Left kidney (tissue), 2 donors: ENCODE results near the gene NCBP3. TPM values are rescaled to one million over a fixed set of nuclear protein-coding genes. Genes with fewer than 3 reads are reported as not detected.
"Not testable (repeated sequence)": the region's sequence is repeated elsewhere in the genome, so short reads cannot be mapped to it uniquely, and the experiment has no call there.

Experiments used
- DNase-seq: peaks from one replicate; pipeline ENCODE4 v3.0.0-alpha.2; 2013
- polyA plus RNA-seq: library from polyadenylated mRNA; unstranded; fragments of 120-200 nt; gene quantifications from one replicate; pipeline ENCODE4 v1.2.1, GENCODE V29; 2013; ENCODE audit not compliant: insufficient read length

The NCBP3 gene
- polyA plus RNA-seq, 1 donor = 116 TPM

DNA sequence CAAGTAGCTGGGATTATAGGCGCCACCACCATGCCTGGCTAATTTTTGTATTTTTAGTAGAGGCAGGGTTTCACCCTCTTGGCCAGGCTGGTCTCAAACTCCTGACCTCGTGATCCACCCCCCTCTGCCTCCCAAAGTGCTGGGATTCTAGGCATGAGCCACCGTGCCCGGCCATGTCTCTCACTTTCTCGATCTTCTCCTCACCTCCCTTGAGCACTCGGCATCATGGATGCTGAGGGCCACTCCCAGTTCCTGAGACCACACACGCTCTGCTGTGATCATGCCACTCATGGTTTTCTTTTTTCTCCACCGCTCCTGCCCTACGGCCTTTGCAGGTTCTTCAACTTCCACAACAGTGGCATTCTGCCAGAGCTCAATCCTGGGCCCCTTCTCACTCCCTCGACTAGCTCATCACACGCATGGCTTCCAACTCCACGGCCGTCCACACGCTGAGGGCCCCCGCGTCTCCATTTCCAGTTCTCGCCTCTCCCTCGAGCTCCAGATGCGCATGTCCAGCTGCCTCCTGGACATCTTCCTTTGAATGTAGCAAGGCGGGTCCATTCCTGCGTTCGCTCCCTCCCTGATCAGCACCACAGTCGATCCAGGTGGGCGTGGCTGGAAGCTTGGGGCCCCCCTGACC, 5.5 kb upstream of the NCBP3 start:
- DNase-seq = no peak

DNA sequence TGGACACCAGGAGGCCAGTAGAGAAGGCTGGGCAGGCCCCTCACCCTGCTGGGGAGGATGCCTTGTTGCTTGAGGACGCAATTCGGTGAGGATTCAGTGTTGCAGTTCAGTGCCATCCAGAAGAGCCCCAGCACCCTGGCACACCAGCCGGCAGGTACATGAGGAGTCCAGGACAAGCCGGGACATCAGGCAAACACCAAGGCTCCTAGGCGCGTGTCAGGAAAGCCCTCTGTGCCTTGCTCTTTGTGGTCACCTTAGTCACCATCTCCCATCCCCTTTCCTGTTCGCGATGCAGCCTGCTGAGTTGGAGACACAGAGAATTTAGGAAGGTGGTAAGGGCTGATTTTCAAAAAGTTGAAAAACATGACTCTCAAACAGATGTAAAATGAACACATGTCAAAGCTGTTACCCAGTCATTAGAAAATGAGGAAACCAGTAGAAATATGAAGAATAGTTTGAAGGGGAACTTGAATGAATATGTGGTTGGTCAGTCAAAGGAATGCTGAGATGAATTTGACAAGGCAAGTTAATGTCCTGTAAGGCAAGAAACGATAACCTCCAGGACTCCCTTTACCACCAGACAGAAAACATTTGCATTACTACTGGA, 2.3 kb upstream of the NCBP3 start:
- no peak for DNase-seq

DNA sequence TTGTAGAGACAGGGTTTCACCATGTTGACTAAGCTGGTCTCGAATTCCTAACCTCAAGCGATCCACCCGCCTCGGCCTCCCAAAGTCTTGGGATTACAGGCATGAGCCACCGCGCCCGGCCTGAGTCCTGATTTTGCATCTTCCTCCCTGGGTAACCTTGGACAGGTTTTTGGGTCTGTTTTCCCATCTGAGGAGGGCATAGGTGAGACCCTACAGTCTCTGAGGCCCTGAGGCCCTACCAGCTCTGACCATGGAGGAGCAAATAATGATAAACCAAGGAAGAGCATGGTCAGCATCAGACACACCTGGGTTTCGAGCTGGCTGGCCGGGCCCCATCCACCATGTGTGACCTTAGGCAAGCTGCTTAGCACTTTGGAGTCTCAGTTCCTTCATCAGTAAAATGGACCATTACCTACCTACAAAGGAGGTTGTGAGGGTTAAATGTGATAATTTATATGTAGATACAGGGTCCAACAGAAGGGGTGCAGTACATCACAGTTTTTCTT, 1.2 kb upstream of the NCBP3 start:
- DNase-seq = no peak

DNA sequence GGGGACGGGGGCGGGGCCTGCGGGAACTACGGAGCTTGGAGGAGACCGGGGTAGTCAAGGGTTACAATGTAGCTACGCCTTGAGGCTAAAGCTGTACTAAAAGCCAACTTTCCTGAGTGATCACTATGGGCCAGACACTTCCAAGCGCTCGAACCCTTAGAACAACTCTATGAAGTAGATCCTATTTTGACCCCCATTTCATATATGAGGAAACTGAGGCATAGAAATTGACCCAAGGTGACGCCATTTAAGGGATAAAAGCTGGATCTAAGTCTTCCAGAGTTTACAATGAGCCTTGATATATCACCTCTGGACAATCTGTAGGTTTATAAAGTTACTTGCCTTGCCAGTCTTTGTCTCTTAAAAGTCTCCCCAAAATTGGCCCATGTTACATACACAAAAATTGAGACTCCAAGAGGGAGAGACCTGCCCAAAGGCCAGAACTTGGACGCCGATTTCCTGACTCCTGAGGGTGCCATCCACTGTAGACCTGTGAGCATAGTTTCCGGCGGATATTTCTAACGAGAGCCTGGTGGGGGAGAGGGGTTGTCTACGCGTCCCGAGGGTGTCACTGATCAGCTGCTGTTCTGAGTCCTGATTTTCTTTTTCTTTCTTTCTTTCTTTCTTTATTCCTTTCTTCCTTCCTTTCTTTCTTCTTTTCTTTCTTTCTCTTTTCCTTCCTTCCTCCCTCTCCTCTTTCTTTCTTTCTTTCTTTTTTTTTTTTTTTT, 555 bp upstream of the NCBP3 start:
- no peak for DNase-seq

DNA sequence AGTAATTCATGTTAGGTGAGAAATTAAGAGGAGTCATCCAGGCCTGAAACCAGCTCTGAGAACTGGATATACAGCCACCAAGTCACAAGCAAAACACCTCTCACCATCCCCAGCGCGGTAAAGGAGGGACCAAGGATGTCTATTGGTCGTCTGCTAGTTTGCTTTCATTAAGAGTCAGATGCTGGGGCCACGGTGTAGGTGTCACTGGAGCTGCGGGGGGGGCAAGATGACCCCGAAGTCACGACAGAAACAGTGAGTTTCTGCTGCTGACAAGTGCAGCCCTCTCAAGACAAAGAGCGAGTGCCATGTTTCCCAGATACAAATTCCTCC, 790 bp downstream of the NCBP3 start:
- DNase-seq = no peak

DNA sequence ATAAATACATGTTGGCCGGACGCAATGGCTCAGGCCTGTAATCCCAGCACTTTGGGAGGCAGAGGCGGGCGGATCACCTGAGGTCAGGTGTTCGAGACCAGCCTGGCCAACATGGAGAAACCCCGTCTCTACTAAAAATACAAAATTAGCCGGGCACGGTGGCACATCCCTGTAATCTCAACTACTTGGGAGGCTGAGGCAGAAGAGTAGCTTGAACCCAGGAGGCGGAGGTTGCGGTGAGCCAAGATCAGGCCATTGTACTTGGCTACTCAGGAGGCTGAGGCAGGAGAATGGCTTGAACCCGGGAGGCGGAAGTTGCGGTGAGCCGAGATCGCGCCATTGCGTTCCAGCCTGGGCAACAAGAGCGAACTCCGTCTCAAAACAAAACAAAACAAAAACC, 1.5 kb downstream of the NCBP3 start:
- DNase-seq = not testable (repeated sequence)

DNA sequence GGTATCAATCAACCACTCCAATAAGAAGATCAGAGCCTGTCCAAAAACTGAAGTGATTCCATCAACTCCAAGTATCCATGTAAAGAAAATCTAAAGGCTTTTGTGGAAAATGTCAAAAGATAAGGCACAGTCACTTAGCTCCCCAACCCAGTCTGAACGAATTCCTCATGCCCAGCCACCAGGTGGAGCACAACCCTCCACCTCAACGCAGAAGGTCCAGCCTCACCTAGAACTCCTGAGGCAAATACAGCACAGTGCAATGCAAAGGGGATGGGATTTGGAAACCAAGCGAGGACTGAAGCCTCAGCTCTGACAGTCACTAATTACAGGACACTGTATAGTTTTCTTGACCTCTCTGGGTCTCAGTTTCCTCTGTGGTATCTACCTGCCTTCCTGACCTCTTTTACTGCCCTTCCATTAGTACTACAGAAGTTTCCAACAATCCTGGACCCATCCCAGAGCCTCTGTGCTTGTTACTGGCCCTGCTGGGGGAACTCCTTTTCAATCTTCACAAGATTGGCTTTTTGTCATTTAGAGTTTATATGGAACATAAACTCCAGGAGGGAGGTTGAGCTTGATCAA, 2.0 kb downstream of the NCBP3 start:
- no peak for DNase-seq

DNA sequence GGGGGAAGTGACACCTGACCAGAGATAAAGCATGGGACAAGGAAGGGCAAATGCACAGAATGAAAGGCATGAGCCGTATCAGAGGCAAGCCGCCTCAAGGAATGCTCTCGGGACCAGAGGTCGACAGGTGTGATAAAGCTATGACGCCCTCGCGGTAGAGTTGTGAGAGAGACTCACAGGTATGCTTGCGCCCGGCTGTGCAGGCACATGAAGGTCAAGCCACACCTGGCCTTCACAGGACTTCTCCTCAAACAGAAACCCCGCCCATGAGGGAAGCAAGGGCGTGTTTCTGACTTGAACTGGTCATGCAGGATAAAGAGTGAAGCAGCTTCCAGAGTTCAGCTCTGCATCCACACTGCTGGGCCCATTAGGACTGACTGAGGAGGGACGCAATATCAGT, 7.8 kb downstream of the NCBP3 start:
- DNase-seq = no peak

DNA sequence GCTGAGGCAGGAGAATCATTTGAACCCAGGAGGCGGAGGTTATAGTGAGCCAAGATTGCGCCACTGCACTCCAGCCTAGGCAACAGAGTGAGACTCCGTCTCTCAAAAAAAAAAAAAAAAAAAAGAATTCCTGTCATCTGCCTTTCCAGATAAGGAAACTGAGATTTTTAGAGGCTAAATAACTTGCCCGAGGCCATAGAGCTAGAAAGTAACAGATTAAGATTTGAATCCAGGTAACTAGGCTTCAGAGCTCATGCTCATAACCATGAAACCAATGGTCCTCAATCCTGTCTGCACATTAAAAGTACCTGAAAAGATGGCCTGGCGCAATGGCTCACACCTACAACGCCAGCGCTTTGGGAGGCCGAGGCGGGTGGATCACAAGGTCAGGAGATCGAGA, 9.5 kb downstream of the NCBP3 start:
- DNase-seq = no peak

DNA sequence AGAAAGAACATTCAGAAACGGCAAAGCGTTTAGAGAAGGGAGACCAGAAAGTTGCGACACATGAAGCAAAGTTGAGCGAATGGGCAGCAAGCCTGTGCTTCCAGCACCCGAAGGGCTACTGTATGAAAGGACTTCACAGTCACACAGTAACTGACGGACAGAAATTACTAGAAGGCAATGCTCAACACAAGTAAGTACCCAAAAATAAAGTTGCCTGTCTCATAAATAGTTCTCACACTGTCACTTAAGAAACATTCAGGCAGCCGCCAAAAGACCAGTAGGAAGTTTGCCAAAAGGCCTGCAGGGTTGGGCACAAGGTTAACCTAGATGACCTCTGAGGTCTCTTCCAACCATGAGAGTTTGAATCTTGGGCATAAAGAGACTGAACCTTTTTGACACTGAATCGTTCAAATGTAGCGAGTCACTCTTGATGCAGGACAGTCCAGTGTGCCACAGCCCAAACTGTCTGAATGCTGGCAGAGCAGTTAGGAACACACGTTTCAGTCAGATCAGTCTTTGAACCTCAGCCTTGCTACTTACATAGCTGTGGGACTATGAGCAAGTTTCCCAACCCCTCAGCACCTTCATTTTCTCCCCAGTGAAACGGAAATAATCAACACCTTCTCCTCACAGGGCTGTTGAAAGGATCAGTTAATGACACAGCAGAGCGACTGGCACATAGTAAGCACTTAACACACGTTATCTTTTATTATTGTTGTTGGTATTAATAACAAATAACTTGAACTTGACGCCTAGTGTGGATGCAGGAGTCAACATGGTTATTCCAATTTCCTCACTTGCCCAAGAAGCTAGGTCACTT, 10.4 kb downstream of the NCBP3 start:
- no peak for DNase-seq

DNA sequence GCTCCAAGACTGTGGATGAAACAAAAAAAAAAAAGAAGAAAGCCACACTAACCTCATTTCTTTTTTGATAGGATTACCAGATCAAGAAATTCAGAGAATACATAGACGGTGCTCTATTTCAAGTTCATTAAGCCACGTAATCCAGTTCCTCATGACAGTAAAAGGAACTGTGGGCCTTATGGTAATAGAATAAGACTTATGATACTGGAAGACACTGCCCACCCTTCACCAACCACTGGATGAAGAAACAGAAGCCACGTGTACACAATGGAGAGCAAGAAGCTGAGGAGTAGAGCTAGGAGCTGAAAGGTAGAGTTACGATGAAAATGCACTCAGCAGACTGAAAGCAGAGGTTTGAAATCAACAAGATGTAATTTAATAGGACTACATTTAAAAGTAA, 11.2 kb downstream of the NCBP3 start:
- DNase-seq = no peak

DNA sequence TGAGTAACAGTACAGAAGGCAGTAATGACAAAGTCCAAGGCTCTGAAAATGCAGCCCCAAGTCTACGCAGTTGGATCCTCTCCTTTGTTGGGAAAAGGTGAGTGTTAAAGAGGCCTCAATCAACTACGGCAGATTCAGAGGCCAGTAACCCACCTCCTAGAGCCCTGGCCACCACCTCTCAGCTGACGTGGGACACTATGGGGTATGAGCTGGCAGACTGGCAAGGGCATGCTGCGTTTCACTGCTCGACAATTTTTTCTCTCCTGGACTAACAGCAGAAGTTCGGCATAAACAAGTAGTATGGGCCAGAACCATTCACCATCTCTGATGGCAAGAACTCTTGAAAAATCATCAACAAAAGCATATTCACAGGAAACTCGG, 17.2 kb downstream of the NCBP3 start:
- DNase-seq = no peak

DNA sequence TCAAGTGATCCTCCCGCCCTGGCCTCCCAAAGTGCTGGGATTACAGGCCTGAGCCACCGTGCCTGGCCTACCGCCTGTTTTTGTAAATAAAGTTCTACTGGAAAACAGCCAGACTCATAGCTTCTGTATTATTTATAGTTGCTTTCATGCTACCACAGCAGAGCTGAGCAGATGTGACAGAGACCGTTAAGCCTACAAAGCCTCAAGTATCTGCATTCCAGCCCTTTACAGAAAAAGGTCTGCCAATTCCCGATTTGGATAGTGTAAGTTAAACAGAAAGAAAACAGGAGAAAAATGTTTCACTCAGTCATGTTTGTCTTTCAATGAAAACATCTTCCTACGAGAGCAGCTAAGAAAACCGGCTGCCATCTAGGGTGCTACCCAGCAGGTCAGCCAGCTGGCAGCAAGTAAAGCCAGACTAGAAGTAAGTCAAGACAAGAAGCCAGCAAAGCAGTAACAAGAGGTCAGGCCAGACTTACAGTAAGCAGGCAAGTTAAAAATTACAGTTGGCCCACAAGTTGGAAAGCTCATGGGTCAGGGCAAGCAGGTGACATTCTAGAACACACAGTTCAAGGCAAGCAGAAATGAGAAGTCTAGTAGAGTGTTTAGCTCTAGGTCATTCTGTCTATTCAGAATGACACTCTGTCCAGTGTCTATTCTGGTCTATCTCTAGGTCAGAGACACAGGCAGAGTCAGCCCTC, 17.7 kb downstream of the NCBP3 start:
- no peak for DNase-seq

DNA sequence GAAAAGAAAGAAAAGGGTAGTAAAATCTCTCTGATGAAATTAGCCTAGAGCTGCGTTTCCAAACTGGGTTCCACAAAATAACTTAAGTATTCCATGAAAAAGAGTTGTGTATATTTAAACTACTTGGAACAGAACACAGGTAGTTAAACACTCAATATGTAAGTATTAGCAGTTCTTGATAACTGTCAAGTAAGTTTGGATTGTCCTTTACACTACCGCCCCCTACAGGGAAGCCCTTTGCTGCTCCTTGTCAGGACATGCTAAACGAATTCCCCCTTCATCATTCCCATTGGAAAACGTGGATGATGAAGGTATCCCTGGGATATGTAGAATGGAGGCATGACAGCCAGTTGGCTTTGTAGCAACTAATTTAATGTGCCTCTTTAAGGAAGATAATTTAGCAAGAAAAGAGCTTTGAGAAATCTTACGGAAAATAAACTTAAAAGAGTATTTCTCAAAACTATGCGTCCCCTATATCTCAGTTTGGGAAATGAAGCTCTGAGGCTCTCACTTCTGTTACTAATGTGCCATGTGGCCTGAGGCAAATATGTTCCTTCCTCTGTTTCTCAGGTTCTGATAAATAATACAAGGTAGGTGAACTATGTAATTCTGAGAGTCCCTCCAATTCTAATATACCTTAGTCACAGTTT, 18.8 kb downstream of the NCBP3 start:
- DNase-seq = peak; percentile 42

DNA sequence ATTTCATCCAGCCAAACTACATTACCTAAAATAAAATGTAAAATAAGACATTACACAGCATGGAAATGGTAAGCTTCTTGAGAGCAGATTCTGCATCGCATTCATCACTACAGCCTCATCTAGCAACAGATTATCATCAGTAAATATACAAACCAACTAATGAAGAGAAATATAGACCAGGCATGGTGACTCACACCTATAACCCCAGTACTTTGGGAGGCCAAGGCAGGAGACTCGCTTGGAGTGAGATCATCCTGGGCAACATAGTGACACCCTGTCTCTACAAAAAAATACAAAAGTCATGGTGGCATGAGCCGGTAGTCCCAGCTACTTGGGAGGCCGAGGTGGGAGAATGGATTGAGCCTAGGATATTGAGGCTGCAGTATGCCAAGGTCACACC, 19.9 kb downstream of the NCBP3 start:
- DNase-seq = no peak

DNA sequence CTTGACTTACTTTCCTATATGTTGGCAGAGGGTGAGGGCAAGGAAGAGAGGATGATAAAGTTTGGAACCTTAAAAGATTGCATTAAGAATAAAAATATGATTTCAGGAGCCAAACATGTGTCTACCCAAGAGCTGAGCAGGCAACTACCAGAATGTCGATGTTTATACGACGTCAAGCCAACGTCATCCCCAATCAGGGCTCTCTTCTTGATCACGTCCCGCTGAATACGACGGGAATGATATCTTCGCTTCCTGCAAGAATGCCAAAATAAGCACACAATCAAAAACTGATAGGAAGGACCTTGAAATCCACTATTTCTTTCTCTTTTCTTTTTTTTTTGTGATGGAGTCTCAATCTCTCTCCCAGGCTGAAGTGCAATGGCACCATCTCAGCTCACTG, 24.9 kb downstream of the NCBP3 start:
- no peak for DNase-seq

DNA sequence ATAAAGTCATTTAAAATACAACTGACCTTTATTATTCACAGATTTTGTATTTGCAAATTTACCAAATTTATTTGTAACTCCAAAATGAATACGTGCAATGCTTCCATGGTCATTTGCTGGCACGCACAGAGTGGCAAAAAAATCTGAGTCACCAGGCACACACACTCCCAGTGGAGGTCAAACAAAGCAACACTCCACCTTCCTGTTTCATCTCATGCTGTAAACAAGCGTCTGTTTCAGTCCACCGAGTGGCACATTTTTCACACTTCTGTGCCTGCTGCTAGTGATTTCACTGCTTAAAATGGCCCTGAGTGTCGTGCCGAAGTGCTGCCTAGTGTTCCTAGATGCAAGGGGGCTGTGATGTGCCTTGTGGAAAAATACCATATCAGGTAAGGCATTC, 27.3 kb downstream of the NCBP3 start:
- no peak for DNase-seq

DNA sequence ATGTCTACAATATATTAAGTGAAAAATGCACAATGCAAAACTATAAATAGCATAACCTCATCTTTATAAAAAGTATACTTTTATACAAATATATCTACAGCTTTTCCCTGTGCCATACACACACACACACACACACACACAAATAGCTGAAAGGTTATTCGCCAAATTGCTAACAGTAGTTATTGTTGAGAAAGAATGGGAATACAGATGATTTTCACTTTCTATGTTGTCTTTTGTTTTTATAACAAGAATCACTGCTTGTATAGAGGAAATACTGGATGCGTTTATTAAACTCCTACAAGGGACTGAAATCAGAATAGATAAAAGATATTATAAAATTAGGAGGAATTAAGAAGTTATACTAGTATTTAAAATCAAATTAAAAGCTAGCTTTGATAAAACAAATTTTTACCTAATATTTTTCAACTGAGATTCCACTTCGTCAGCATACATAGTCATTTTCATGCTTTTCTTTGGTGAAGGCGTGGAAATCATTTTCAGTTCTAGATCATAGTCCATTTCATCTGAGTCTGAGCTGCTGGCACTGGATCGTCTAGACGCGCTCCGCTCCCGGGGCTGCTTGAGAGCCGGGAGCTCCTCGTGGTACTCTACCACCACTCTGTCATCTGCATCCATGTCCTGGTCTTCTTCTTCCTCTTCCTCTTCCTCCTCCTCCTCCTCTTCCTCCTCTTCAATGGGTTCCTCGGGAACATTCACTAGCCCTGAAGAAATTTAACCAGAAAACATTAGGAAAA, 28.0 kb downstream of the NCBP3 start:
- no peak for DNase-seq

DNA sequence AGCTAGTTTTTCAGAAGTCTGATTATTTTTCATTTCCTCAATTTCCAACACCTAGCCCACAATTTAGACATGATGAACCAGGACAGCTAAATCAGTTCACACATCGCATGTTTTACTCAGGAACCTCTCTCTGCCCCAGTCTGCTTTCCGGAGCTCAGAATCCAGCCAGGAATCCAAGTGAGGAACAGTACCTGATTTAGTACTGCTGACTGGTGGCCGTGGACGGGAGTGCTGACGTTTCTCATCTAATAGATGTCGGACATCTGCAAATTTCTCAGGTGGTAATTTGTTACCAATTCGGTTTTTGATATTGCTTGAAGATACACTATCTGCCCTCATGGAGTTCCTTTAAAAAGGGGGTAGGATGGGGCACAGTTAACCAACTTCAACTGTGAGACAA, 30.1 kb downstream of the NCBP3 start:
- DNase-seq = no peak

DNA sequence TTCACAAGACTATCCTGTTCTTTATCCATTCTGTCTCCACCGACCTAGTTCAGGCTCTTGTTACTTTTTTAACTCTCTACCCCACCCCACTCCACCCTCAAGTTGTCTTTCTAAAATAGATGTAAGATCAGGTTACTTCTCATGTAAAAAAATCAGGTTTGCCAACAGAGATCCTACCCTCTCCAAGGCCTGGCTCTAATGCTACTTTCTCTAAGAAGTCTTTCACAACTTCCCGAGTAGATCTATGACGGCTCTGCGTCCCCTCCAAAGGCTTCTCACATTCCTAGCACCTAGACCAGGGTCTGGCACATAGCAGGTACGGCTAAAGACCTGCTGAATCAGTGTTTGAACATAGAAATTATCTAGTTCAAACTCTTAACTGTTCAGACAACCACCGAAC, 30.9 kb downstream of the NCBP3 start:
- DNase-seq = no peak

DNA sequence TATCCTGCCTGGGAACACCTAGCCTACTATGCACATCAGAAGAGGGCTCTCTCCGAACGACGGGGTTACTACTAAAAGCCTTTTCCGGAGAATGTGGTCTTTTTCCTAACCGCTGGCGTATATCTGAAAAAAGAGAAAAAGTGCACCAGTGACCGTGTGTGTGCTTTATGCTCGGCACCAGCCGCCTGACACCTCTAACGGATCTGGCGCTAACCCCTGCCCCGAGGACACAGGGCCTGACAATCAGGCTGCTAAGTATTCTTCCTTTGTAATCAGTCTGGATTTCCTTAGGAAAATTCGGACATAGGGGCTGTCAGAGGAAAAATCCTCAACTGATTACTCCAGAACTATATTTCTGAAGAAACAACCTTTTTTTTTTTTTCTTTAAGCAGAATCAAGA, 31.7 kb downstream of the NCBP3 start:
- no peak for DNase-seq
